HG02798 (cell line): Measurements from ENCODE around the gene VPS26C.
A peak's percentile ranks its signal among the peaks of the same experiment; 100 is the strongest.
"Not testable (repeated sequence)": the region's sequence is repeated elsewhere in the genome, so short reads cannot be mapped to it uniquely, and the experiment has no call there.

Experiments
- ATAC-seq: cut with Tn5 transposase; IDR thresholded peaks from one replicate; pipeline ENCODE4 v1.9.1; 2021; ENCODE audit warnings: mild to moderate bottlenecking; ENCODE audit not compliant: unreplicated experiment, poor library complexity

VPS26C gene

GRCh38 chr21:37232274-37233018 is 34.7 kb downstream of the VPS26C start:
- ATAC-seq: peak; percentile 51

DNA sequence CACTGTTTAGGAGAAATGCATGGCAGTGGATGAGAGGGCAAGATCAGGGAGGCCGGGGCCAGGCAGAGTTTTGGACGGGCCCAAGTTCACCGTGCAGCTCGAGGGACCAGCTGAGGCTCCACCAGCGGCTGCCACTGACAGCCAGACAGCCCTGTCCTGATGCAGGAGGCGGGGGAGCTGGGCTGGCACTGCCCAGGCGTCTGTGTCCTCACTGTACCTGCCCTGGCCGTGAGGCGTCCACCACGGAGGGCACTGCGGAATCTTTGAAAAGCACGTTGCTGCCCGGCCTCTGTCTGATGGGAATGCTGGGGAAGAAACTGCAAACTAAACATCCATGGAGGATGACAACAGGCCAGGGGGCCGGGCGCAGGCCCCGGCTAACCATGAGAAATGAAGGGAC is 35.5 kb downstream of the VPS26C start:
- no peak for ATAC-seq

GRCh38 chr21:37231249-37231645 is 35.9 kb downstream of the VPS26C start:
- ATAC-seq: no peak

DNA sequence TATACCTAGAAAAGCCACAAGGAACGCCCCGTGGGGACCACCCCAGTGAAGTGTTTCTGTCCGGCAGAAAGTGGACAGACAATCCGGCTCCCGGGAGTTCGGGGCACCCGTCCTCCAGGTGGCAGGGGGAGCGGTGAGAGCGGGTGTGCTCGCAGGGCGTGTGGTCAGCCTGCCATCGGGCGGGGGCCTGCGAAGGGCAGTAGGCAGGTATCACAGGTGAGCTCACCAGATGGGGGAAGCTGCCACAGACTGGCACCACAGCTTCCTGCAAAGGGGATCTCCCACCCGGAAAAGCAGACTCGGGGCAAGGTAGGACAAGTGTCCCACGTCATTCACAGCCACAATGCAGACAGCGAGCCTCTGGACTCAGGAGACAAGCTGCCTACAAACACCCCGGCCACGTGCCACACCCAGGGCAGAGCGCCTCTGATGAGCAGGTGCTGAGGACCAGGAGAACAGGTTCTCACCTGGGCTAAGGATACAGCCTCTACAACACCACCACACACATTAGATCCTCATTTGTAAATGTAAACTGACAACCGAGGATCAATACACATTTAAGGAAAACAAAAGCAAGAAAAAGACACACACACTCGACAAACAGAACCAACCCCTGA is 36.4 kb downstream of the VPS26C start:
- no peak for ATAC-seq

- ATAC-seq: no peak
Measured at GRCh38 chr21:37228003-37228400, 39.1 kb downstream of the VPS26C start.

DNA sequence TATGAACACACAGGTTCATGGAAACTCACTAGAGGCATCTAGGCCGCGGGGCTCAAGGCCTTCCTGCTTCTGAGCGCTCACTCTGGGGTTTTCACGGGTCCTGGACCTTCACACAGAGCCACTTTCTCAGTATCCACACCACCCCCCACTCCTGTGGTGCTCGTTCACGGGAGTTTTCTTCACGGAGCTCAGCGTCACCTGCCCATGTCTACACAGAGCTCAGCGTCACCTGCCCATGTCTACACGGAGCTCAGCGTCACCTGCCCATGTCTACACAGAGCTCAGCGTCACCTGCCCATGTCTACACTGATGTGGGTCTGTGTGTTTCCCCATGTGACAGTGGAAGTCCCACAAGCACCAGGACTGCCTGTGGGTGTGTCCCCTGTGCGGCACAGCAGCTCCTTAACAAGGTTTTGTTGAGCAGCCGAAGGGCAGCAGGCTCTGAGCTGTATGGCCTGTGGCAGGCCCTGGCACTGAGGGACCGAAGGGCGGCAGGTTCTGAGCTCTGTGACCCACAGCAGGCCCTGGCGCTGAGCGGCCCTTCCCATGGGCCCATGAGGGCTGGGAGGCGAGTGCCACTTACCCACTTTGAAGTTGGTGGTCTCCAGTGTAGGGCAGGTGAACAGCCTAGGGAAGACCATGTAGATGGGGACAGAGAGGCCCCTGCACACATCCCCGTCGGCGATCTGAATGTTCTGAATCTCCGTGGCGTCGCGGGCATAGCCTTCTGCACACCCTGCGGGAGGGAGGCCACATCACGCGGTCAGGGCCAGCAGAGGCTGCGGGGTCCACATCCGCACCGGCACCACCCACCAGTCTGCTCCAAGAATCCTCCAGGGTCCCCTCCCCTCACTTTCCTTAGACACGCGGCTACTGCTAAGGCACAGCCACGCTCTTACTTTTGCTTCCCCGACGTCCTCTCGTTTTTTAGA is 39.8 kb downstream of the VPS26C start:
- no peak for ATAC-seq

DNA sequence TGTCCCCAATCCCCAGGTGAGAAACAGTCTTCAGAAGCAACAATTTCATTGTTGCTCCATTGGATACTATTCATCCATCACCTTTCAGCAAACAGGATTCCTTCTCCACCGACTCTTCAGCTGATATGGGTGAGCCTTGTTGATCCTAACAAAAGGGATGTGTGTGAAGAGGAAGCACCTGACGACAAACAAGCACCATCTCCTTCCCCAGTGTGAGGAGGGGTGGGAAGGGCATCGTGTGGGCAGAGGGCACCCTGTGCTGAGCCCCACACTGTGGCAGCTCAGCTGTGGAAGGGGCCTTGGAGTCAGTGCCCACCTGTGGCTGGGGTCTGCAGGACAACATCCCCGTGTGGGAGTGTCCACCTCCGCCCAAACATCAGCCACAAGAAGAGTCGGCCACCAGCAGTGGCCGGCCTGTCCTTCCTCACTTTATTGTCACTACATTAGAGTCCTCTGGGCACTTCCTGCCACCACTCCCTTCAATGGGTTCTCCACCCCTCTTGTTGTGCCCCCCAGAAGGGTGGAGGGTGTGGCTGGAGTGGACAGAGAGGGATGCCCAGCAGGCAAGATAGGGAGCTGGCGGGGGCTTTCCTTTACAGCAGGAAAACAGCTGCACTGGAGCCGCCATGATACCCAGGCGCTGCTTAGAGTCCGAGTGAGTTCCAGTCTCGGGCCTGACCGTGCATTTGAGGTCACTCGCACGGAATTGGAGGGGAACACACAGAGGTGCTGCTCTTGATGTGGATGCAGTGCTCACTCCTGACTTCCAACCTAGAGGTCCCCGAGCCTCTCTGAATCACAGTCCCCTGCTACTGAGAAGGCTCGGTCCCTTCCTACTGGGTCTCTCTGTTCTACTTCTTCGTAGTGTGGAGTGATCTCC is 40.9 kb downstream of the VPS26C start:
- ATAC-seq: no peak

DNA sequence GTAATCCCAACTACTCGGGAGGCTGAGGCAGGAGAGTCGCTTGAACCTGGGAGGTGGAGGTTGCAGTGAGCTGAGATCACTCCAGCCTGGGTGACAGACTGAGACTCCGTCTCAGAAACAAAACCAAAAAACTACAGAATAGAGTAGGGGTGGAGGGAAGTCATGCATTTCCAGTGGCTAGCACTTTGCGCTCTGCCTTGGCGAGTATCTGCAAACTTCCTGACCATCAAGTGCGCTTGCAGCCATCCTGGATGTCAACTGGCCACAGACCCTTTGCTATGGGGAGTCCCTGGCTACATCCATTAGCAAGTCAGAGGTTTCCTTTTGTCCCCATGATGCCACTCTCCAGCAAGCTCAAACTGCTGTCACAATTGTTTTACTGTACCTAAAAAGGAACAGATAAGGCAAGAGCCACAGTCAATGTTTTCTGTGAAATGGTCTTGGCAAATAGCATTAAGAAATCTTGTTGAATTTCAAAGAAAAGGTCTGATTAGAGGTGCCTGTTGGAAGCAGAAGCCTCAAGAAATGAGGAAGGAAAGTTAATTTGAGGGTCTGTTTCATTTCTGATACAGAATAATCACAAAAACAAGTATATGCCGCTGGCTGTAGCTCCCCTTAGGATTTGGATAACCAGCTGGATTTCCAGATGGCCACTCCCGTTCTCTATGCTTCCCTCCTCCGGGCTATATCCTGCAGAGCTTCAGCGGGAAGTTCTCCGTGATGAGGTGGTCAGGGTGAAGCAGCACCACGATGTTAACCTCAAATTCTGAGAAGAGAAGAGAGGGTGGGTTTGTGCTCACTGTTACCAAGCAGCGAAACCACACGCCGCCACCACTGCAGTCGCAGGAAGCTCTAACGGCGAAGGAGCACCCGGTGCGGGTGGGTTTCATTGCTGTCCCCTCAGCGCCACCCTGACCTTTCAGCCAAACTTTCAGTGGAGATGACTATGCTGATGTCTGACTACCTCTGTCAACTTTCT is 42.0 kb downstream of the VPS26C start:
- ATAC-seq: no peak

- ATAC-seq: no peak
Measured at GRCh38 chr21:37223804-37224345, 43.3 kb downstream of the VPS26C start.

DNA sequence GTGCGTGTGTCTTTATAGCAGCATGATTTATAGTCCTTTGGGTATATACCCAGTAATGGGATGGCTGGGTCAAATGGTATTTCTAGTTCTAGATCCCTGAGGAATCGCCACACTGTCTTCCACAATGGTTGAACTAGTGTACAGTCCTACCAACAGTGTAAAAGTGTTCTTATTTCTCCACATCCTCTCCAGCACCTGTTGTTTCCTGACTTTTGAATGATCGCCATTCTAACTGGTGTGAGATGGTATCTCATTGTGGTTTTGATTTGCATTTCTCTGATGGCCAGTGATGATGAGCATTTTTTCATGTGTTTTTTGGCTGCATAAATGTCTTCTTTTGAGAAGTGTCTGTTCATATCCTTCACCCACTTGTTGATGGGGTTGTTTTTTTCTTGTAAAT is 44.9 kb downstream of the VPS26C start:
- not testable (repeated sequence) for ATAC-seq

GRCh38 chr21:37220981-37221664 is 46.0 kb downstream of the VPS26C start:
- ATAC-seq: peak; percentile 92

DNA sequence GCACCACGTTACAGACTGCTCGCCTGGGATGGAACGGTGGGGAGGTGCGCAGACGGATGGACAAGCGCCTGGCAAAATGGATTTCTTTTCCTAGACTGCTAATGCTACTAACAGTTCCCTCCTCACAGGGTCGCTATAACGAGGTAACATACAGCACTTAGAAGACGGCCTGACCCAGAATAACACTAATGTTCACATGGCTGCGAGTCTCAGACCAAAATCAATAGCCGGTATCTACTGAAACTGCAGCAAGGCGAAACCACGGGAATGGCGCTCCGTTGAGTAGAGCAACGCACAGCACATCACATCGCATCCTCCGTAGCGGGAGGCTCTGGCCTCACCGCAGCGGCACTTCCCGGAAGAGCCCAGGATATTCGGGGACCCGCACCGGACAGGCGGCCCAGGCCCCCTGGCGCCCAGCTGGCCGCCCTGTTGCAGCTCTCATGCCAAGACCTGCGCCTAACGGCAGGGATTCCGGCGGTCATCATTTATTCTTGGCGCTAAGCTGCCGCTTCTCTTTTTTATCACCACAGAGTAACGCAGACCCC is 46.6 kb downstream of the VPS26C start:
- peak; percentile 43 for ATAC-seq

- no peak for ATAC-seq
Measured at GRCh38 chr21:37219761-37220432, 47.2 kb downstream of the VPS26C start.

DNA sequence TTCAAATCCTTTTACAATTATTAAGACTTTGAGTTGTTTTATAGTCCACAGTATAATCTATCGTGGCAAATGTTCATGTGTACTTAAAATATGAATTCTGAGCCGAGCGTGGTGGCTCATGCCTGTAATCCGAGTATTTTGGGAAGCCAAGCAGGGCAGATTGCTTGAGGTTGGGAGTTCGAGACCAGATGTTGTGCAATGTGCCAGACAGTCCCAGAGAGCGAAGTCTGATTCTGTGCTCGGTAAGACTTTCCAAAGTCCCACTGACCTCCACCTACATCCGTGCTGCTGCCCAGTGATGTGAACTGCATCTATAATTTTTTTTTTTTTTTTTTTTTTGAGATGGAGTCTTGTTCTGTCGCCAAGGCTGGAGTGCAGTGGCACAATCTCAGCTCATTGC is 52.2 kb downstream of the VPS26C start:
- no peak for ATAC-seq

DNA sequence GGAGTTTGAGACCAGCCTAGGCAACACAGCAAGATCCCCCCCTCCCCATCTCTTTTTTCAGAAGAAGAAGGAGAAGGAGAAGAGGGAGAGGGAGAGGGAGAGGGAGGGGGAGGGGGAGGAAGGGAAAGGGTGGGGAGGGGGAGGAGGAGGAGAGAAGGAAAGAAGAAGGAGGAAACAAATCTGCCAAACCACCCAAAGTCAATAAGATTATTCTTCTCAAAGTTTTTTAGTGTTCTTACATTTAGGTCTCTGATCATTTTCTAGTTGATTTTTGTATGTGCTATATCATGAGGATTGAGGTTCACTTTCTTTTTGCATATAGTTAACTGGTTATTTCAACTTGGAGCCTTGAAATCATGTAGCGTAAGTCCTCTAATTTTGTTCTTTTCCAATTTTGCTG is 56.3 kb downstream of the VPS26C start:
- no peak for ATAC-seq

DNA sequence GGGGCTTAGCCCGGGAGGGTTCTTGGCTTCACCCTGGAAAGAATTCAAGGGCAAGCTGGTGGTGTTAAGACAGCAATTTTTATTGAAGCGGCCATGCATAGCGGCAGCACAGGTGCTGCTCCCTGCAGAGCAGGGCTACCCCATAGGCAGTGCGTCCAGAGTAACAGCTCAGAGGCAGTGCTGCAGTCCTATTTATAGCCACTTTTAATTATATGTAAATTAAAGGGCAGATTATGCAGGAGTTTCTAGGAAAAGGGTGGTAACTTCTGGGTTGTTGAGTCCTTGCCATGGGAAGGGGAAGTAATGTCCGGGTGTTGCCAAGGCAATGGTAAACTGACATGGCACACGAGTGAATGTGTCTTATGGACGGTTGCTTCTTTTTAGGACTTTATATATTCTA is 57.0 kb downstream of the VPS26C start:
- no peak for ATAC-seq

GRCh38 chr21:37208741-37209225 is 58.4 kb downstream of the VPS26C start:
- peak; percentile 33 for ATAC-seq
